HepG2 (cell line): ENCODE measurements around the gene CLPSL2. TPM values are rescaled to one million over a fixed set of nuclear protein-coding genes. Genes with fewer than 3 reads are reported as not detected.

Source experiments
- CHD2 ChIP-seq: IDR thresholded peaks from 2 replicates; pipeline ENCODE4 v1.6.1; 2011; ENCODE audit warnings: low read depth, low read length, improper control_type of control experiment
- KLF6 ChIP-seq: IDR thresholded peaks from 2 replicates; pipeline ENCODE4 v1.8.0; 2016; ENCODE audit warnings: missing biosample characterization, missing genetic modification reagents
- MLLT10 ChIP-seq: sonication (generic); formaldehyde crosslinking; IDR thresholded peaks from 2 replicates; pipeline ENCODE4 v1.4.0; 2020; ENCODE audit warnings: missing genetic modification reagents
- MTA3 ChIP-seq: sonication (generic); formaldehyde crosslinking; IDR thresholded peaks from 2 replicates; pipeline ENCODE4 v1.4.0; 2020; ENCODE audit warnings: missing genetic modification reagents
- POGZ ChIP-seq: sonication (generic); formaldehyde crosslinking; IDR thresholded peaks from 2 replicates; pipeline ENCODE4 v1.4.0; 2020; ENCODE audit warnings: mild to moderate bottlenecking, missing genetic modification reagents
- PTBP1 ChIP-seq: fragments of 200-400 bp; formaldehyde crosslinking; IDR thresholded peaks from 2 replicates; pipeline ENCODE4 v1.6.1; 2018; ENCODE audit warnings: low read length, low read depth; ENCODE audit not compliant: poor library complexity, severe bottlenecking
- TGIF2 ChIP-seq: IDR thresholded peaks from 2 replicates; pipeline ENCODE4 v1.6.1; 2016; ENCODE audit warnings: control low read depth, missing compliant biosample characterization
- ZFP36L1 ChIP-seq: sonication (generic); formaldehyde crosslinking; IDR thresholded peaks from 2 replicates; pipeline ENCODE4 v1.8.0; 2022; ENCODE audit warnings: mild to moderate bottlenecking, missing genetic modification reagents, moderate library complexity
- ZKSCAN1 ChIP-seq: fragments of 150-350 bp; IDR thresholded peaks from 2 replicates; pipeline ENCODE4 v1.6.1; 2014; ENCODE audit warnings: low read length
- ZNF343 ChIP-seq: sonication (generic); formaldehyde crosslinking; IDR thresholded peaks from 2 replicates; pipeline ENCODE4 v1.4.0; 2020; ENCODE audit warnings: mild to moderate bottlenecking, missing genetic modification reagents
- ZNF382 ChIP-seq: sonication (generic); formaldehyde crosslinking; IDR thresholded peaks from 2 replicates; pipeline ENCODE4 v1.5.0; 2020; ENCODE audit warnings: missing genetic modification reagents, mild to moderate bottlenecking, borderline replicate concordance
- polyA plus RNA-seq, 8 experiments: library from polyadenylated mRNA; depleted of rRNA in 3 of 8; stranded (reverse) in 7 of 8; unstranded in 1 of 8; fragments of >200 nt; fragmentation: Illumina TruSeq in 4 of 8; extraction: Trizol in 4 of 8; gene quantifications; 2 replicates each; pipeline versions ENCODE4 v1.2.1 to v1.2.3, GENCODE V29; 2011 to 2016; ENCODE audit warnings: low read depth in 4 of 8, missing spikeins in 1 of 8, mixed read lengths in 1 of 8; ENCODE audit not compliant: insufficient read depth in 1 of 8
- total RNA-seq, 5 experiments: library from RNA; depleted of rRNA; stranded (reverse); fragments of >200 nt; fragmentation: Illumina TruSeq; extraction: Trizol; gene quantifications; 2 replicates each; pipeline ENCODE4 v1.2.3, GENCODE V29; 2016; ENCODE audit warnings: low read depth in 1 of 5
- TF ChIP-seq, protein P1 (sequence below): sonication (generic); formaldehyde crosslinking; IDR thresholded peaks from 2 replicates; pipeline ENCODE4 v1.5.0; 2020; ENCODE audit warnings: mild to moderate bottlenecking, missing genetic modification reagents, borderline replicate concordance
- TF ChIP-seq, protein P2 (sequence below): sonication (generic); formaldehyde crosslinking; IDR thresholded peaks from 2 replicates; pipeline ENCODE4 v1.4.0; 2020; ENCODE audit warnings: missing genetic modification reagents
- TF ChIP-seq, protein P3 (sequence below): sonication (generic); formaldehyde crosslinking; IDR thresholded peaks from 2 replicates; pipeline ENCODE4 v1.4.0; 2020; ENCODE audit warnings: missing genetic modification reagents, borderline replicate concordance
- TF ChIP-seq, protein P4 (sequence below): sonication (generic); formaldehyde crosslinking; IDR thresholded peaks from 2 replicates; pipeline ENCODE4 v1.5.0; 2020; ENCODE audit warnings: missing genetic modification reagents
- TF ChIP-seq, protein P5 (sequence below): sonication (generic); formaldehyde crosslinking; IDR thresholded peaks from 2 replicates; pipeline ENCODE4 v1.9.0; 2021; ENCODE audit warnings: missing genetic modification reagents, borderline replicate concordance
- TF ChIP-seq, protein P6 (sequence below): sonication (generic); formaldehyde crosslinking; IDR thresholded peaks from 2 replicates; pipeline ENCODE4 v1.8.0; 2022; ENCODE audit warnings: missing genetic modification reagents, low read depth, mild to moderate bottlenecking, borderline replicate concordance
- TF ChIP-seq, protein P7 (sequence below): sonication (generic); formaldehyde crosslinking; IDR thresholded peaks from 2 replicates; pipeline ENCODE4 v1.4.0; 2020; ENCODE audit warnings: missing genetic modification reagents

Gene CLPSL2
- total and polyA plus RNA-seq, 2 of the 13 experiments (the other 11 are each of a cell fraction or from before 2014, with no cell fraction given), result not detected

DNA sequence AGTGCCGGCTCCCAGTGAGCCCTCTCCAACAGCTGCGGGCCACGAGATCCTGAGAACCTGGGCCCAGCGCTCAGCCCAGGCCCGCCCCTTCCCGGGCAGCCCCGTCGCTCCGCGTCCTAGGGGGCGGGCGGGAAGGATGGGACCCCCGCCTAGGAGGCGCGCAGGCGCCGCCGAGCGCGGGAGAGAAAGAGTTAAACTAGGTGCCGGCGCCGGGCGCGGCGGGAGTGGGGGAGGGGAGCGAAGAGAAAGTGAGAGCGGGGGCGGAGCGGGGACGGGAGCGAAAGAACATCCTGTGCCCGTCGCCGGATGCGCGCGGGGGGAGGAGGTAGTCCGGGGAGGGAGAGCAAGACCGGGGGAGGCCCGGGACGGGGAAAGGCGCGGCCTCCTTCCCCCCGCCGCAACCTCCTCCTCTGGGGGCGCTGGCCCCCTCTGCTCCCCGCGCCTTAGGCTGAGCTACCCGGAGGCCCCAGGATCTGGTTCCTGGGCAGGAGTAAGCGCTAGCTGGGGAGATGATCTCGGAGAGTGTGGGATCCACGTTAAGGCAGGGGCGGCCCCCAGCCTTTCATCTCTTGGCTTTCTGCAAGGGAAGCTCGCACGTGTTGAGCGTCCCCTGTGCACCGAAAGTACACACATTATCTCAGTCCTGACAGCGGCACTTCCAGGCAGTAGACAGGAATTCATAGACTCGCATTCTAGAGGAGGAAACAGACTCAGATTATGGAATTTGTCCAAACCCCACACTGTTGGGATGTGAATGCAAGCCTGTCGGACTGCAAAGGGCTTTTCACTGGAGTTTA is 44.5 kb upstream of the CLPSL2 start (continued):
- TF ChIP-seq, protein P1, sequence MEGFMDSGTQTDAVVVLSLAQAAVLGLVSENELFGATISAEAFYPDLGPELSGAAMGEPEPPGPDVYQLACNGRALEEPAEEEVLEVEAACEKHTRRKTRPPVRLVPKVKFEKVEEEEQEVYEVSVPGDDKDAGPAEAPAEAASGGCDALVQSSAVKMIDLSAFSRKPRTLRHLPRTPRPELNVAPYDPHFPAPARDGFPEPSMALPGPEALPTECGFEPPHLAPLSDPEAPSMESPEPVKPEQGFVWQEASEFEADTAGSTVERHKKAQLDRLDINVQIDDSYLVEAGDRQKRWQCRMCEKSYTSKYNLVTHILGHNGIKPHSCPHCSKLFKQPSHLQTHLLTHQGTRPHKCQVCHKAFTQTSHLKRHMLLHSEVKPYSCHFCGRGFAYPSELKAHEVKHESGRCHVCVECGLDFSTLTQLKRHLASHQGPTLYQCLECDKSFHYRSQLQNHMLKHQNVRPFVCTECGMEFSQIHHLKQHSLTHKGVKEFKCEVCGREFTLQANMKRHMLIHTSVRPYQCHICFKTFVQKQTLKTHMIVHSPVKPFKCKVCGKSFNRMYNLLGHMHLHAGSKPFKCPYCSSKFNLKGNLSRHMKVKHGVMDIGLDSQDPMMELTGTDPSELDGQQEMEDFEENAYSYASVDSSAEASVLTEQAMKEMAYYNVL (CRISPR knock-in tag), result peak; percentile 91
- TF ChIP-seq TGIF2 (CRISPR knock-in tag), result peak; percentile 77
- peak; percentile 87; the same call in 1 of the 2 replicates for TF ChIP-seq KLF6
- TF ChIP-seq, protein P2, sequence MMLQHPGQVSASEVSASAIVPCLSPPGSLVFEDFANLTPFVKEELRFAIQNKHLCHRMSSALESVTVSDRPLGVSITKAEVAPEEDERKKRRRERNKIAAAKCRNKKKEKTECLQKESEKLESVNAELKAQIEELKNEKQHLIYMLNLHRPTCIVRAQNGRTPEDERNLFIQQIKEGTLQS, result peak; percentile 30
- no peak for TF ChIP-seq ZKSCAN1
- TF ChIP-seq, protein P3, sequence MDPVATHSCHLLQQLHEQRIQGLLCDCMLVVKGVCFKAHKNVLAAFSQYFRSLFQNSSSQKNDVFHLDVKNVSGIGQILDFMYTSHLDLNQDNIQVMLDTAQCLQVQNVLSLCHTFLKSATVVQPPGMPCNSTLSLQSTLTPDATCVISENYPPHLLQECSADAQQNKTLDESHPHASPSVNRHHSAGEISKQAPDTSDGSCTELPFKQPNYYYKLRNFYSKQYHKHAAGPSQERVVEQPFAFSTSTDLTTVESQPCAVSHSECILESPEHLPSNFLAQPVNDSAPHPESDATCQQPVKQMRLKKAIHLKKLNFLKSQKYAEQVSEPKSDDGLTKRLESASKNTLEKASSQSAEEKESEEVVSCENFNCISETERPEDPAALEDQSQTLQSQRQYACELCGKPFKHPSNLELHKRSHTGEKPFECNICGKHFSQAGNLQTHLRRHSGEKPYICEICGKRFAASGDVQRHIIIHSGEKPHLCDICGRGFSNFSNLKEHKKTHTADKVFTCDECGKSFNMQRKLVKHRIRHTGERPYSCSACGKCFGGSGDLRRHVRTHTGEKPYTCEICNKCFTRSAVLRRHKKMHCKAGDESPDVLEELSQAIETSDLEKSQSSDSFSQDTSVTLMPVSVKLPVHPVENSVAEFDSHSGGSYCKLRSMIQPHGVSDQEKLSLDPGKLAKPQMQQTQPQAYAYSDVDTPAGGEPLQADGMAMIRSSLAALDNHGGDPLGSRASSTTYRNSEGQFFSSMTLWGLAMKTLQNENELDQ (CRISPR knock-in tag), result no peak
- TF ChIP-seq ZNF382 (CRISPR knock-in tag), result no peak
- TF ChIP-seq, protein P4, sequence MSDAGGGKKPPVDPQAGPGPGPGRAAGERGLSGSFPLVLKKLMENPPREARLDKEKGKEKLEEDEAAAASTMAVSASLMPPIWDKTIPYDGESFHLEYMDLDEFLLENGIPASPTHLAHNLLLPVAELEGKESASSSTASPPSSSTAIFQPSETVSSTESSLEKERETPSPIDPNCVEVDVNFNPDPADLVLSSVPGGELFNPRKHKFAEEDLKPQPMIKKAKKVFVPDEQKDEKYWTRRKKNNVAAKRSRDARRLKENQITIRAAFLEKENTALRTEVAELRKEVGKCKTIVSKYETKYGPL, result no peak
- TF ChIP-seq ZFP36L1 (CRISPR knock-in tag), result peak; percentile 95
- no peak for TF ChIP-seq MTA3 (CRISPR knock-in tag)
- no peak for TF ChIP-seq ZNF343 (CRISPR knock-in tag)
- TF ChIP-seq, protein P5, sequence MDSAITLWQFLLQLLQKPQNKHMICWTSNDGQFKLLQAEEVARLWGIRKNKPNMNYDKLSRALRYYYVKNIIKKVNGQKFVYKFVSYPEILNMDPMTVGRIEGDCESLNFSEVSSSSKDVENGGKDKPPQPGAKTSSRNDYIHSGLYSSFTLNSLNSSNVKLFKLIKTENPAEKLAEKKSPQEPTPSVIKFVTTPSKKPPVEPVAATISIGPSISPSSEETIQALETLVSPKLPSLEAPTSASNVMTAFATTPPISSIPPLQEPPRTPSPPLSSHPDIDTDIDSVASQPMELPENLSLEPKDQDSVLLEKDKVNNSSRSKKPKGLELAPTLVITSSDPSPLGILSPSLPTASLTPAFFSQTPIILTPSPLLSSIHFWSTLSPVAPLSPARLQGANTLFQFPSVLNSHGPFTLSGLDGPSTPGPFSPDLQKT (CRISPR knock-in tag), result no peak
- TF ChIP-seq POGZ (CRISPR knock-in tag), result peak; percentile 75; the same call in 1 of the 2 replicates
- peak; percentile 69 for TF ChIP-seq CHD2
- no peak for TF ChIP-seq PTBP1
- TF ChIP-seq, protein P6, sequence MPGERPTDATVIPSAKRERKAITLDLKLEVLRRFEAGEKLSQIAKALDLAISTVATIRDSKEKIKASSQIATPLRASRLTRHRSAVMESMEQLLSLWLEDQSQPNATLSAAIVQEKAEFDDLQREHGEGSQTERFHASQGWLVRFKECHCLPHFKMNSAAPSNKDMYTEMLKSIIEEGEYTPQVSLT (CRISPR knock-in tag), result no peak
- TF ChIP-seq, protein P7, sequence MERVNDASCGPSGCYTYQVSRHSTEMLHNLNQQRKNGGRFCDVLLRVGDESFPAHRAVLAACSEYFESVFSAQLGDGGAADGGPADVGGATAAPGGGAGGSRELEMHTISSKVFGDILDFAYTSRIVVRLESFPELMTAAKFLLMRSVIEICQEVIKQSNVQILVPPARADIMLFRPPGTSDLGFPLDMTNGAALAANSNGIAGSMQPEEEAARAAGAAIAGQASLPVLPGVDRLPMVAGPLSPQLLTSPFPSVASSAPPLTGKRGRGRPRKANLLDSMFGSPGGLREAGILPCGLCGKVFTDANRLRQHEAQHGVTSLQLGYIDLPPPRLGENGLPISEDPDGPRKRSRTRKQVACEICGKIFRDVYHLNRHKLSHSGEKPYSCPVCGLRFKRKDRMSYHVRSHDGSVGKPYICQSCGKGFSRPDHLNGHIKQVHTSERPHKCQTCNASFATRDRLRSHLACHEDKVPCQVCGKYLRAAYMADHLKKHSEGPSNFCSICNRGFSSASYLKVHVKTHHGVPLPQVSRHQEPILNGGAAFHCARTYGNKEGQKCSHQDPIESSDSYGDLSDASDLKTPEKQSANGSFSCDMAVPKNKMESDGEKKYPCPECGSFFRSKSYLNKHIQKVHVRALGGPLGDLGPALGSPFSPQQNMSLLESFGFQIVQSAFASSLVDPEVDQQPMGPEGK, result peak; percentile 98
- TF ChIP-seq MLLT10, result no peak
